Fibroblast of the aortic adventitia (primary cell): ENCODE results near the gene ANO6. TPM values are rescaled to one million over a fixed set of nuclear protein-coding genes. Genes with fewer than 3 reads are reported as not detected.

Source experiments
- DNase-seq: peaks from one replicate; pipeline ENCODE4 v3.0.0-alpha.2; 2010; ENCODE audit warnings: low read depth
- H3K4me3 ChIP-seq: 2 replicates; pipeline ENCODE4 v1.5.1; 2011; ENCODE audit warnings: low read depth, mild to moderate bottlenecking, control low read depth, low read length, moderate library complexity
- total RNA-seq: library from RNA; depleted of rRNA; stranded (reverse); fragments of >200 nt; gene quantifications from 2 replicates; pipeline ENCODE4 v1.2.3, GENCODE V29; 2012; ENCODE audit warnings: low replicate concordance
- TF ChIP-seq, protein P1 (sequence below): IDR thresholded peaks from 2 replicates; pipeline ENCODE4 v1.5.1; 2011; ENCODE audit warnings: mild to moderate bottlenecking, low read length, control low read depth, inconsistent platforms; ENCODE audit not compliant: insufficient read depth

ANO6 gene
- total RNA-seq, 1 donor: 81.2 TPM

DNA sequence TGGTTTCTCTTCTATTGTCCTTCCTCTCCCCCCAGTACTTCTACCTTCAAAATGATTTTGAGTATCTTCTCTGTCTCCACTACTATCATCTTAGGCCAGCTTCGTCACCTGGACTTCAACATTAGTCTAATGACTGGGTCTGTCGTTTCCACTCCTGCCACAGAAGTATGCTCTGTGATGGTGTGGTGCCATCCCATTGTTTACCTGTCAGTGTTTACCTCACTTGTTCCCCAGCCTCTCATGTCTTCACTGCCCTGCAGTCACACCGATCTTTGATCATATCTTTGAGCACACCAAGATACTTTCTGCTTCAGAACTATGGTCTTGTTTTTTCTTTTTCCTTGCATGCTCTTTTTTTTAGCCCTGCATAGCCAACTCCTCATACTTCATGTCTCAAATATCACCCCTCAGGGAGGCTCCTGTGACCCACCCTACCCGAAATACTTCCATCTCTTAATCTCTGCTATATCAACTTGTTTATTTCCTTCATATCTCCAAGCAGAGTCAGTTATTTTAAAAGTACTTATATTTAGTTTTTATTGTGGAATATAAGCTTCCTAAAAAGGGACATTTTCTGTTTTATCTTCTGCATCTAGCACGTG, 60.4 kb downstream of the ANO6 start:
- TF ChIP-seq, protein P1, sequence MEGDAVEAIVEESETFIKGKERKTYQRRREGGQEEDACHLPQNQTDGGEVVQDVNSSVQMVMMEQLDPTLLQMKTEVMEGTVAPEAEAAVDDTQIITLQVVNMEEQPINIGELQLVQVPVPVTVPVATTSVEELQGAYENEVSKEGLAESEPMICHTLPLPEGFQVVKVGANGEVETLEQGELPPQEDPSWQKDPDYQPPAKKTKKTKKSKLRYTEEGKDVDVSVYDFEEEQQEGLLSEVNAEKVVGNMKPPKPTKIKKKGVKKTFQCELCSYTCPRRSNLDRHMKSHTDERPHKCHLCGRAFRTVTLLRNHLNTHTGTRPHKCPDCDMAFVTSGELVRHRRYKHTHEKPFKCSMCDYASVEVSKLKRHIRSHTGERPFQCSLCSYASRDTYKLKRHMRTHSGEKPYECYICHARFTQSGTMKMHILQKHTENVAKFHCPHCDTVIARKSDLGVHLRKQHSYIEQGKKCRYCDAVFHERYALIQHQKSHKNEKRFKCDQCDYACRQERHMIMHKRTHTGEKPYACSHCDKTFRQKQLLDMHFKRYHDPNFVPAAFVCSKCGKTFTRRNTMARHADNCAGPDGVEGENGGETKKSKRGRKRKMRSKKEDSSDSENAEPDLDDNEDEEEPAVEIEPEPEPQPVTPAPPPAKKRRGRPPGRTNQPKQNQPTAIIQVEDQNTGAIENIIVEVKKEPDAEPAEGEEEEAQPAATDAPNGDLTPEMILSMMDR: no peak
- no peak overlapping the region for H3K4me3 ChIP-seq
- DNase-seq: no peak

DNA sequence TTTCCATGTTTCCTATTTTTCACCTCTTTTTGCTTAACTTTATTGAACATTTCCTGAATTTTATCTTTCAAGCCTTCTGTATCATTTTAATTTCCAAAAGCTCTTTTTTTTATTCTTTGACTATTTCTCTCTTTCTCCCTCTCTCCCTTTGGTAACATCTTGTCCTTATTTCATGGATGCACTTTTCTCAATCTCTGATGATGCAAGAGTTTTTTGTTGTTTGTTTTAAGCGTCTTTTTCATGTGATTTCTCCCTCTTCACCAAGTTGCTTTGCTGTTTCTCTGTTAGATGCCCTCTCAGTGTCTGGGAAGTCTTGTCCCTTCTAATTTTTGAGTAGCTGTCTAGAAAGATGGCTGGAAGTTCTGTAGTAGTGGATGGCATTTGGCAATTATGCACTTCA, 62.6 kb downstream of the ANO6 start:
- H3K4me3 ChIP-seq: no peak overlapping the region
- DNase-seq: no peak
- TF ChIP-seq, protein P1: no peak

DNA sequence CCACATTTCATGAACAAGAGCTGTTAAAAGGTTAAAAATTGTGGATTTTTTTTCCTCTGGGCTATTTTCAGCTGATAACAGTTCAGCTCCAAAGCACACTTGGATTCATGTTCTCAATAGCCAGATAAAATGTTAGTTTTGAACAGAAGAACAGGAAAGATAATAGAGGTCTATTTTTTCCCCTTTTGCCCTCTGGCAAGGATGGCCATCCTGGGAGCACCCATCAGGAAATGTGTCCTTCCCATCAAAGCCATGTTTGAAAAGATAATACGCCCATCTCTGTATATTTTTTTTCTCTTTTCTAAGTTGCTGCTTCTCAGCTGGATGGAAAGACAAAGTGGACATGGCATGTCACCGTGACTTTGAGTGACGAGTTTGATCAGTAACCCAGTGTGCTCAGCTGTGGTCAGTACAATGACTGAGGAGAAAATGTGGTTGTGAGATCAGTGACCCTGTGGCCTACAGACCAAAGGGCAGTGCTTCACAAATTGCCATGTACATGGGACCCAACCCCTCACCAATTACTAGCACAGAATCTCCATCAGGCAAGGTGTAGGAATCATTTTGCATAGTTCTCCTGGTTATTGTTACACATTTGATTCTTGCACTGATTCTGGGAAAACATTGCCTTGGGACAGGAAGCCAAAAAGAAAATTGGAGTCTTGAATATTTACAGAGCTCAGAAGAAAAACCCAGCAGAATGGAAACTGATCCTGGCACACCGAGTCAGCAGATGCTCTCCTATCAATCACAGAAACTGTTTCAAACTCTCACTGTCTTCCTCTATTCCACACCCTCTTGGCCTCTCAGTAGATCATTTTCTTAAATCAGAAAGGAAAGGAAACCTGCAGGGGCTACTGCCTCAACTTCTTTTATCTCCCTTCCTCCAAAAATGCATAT, 64.3 kb downstream of the ANO6 start:
- TF ChIP-seq, protein P1: no peak
- no peak for DNase-seq
- no peak overlapping the region for H3K4me3 ChIP-seq

GRCh38 chr12:45281994-45282393, 66.1 kb downstream of the ANO6 start:
- no peak overlapping the region for H3K4me3 ChIP-seq
- TF ChIP-seq, protein P1: no peak
- DNase-seq: peak; percentile 29

- TF ChIP-seq, protein P1: no peak
- no peak overlapping the region for H3K4me3 ChIP-seq
- no peak for DNase-seq
Observed at GRCh38 chr12:45282411-45282810, 66.5 kb downstream of the ANO6 start.

- TF ChIP-seq, protein P1: peak; percentile 24
- peak; percentile 74 for DNase-seq
- H3K4me3 ChIP-seq: no peak overlapping the region
Observed at GRCh38 chr12:45284096-45284901, 68.4 kb downstream of the ANO6 start.
